Natural killer cell (primary cell): ENCODE data around the gene EMC8. TPM values are rescaled to one million over a fixed set of nuclear protein-coding genes. Genes with fewer than 3 reads are reported as not detected.

Experiments used
- ATAC-seq, 3 donors: fragments of 150-1000 bp in 2 of 3; fragments of 200-7000 bp in 1 of 3; cut with Tn5 transposase; 1 replicate in 1 of 3; 2 replicates in 2 of 3; pipeline ENCODE4 v1.10.0; 2021; ENCODE audit warnings: mild to moderate bottlenecking in 2 of 3, moderate library complexity in 2 of 3
- DNase-seq, 2 donors: peaks; one replicate each; pipeline versions ENCODE4 v3.0.0 to v3.0.0-alpha.2; 2013 to 2021; ENCODE audit warnings: mixed read lengths in 1 of 2
- H3K27ac ChIP-seq: one replicate; pipeline ENCODE4 v1.5.1; 2013; ENCODE audit warnings: mild to moderate bottlenecking, low read length
- H3K27me3 ChIP-seq: one replicate; pipeline ENCODE4 v1.6.1; 2013; ENCODE audit warnings: low read length; ENCODE audit not compliant: control insufficient read depth, insufficient read depth
- H3K36me3 ChIP-seq: one replicate; pipeline ENCODE4 v1.6.1; 2013; ENCODE audit warnings: low read length; ENCODE audit not compliant: control insufficient read depth, insufficient read depth
- H3K4me1 ChIP-seq: one replicate; pipeline ENCODE4 v1.6.1; 2013; ENCODE audit warnings: low read length; ENCODE audit not compliant: control insufficient read depth, insufficient read depth
- H3K4me3 ChIP-seq: one replicate; pipeline ENCODE4 v1.5.1; 2013; ENCODE audit warnings: low read length
- H3K9me3 ChIP-seq: one replicate; pipeline ENCODE4 v1.6.1; 2013; ENCODE audit warnings: low read length; ENCODE audit not compliant: control insufficient read depth, insufficient read depth
- H3K27ac Mint-ChIP-seq, 2 donors: one replicate each; pipeline ENCODE4 v1.8.0; 2022; ENCODE audit warnings: mild to moderate bottlenecking in 2 of 2, mixed read lengths in 2 of 2, moderate library complexity in 1 of 2
- H3K27me3 Mint-ChIP-seq, 2 donors: one replicate each; pipeline ENCODE4 v1.8.0; 2022; ENCODE audit warnings: low read depth in 2 of 2, mixed read lengths in 2 of 2
- H3K36me3 Mint-ChIP-seq: one replicate; pipeline ENCODE4 v1.8.0; 2022; ENCODE audit warnings: mixed read lengths
- H3K4me1 Mint-ChIP-seq, 2 donors: one replicate each; pipeline ENCODE4 v1.8.0; 2022; ENCODE audit warnings: mixed read lengths in 2 of 2
- H3K4me3 Mint-ChIP-seq: one replicate; pipeline ENCODE4 v1.8.0; 2022; ENCODE audit warnings: mild to moderate bottlenecking, moderate library complexity, mixed read lengths
- H3K9me3 Mint-ChIP-seq, 2 donors: one replicate each; pipeline ENCODE4 v1.8.0; 2022; ENCODE audit warnings: mixed read lengths in 2 of 2
- WGBS: methylation state at CpG from one replicate; pipeline ENCODE4 v1.1.7; 2013; ENCODE audit warnings: missing lambda C conversion rate; ENCODE audit not compliant: insufficient coverage; 5-methylcytosine and 5-hydroxymethylcytosine counted together
- intact Hi-C: fragments of 100-400 bp; cut with micrococcal nuclease; formaldehyde crosslinking; loops from one replicate; pipeline ENCODE4 v1.14.2; 2022
- total RNA-seq, 4 donors: library from RNA; stranded (reverse); fragments of 120-200 nt in 1 of 4; gene quantifications; one replicate each; pipeline versions ENCODE4 v1.2.3 to v1.2.4, GENCODE V29; 2013 to 2022
- TF ChIP-seq, protein P1 (sequence below): fragments of 200-600 bp; IDR thresholded peaks from one replicate; pipeline ENCODE4 v1.8.0; 2022; ENCODE audit warnings: antibody characterized with exemption

Gene EMC8
- total RNA-seq, 3 donors from 2014 or later (not counting 1 experiment from before 2014, with no cell fraction given): 21.2 to 26.4 (median 24.1) TPM

DNA sequence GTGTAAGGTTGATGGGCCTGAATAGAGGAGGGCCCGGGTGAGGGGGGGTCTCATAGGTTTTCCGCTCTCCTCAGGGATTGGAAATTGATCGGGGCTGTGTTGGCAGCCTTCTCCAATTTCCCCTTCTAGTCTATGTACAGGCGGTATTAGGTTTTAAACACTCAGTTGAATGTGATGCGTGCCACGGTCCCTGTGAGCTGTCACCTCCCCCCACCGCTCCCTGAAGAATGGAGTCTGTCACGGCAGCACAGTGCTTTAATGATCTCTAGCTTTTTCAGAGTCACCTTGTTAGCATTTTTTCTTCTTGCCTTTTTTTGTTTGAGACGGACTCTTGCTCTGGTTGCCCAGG lies 951 bp upstream of the EMC8 start:
- peaks cover 14% of the 10 kb centered on the region for H3K36me3 Mint-ChIP-seq
- H3K4me3 Mint-ChIP-seq: peak overlapping the region; percentile 89
- WGBS: 27% methylated on average over 9 of the region's 9 CpGs
- H3K27me3 Mint-ChIP-seq: no peaks in the 10 kb centered on the region
- Histone ChIP-seq H3K4me3 (peak overlapping the region; percentile 81), H3K4me1 (peaks cover 20% of the 10 kb centered on the region), H3K9me3 (no peaks in the 10 kb centered on the region), H3K27ac (peak overlapping the region; percentile 67), H3K27me3 (no peaks in the 10 kb centered on the region), H3K36me3 (peaks cover 40% of the 10 kb centered on the region)
- peak overlapping the region; percentile 91 to 97 for H3K27ac Mint-ChIP-seq
- no peaks in the 10 kb centered on the region for H3K9me3 Mint-ChIP-seq
- intact Hi-C loops: no loop called here
- TF ChIP-seq, protein P1, sequence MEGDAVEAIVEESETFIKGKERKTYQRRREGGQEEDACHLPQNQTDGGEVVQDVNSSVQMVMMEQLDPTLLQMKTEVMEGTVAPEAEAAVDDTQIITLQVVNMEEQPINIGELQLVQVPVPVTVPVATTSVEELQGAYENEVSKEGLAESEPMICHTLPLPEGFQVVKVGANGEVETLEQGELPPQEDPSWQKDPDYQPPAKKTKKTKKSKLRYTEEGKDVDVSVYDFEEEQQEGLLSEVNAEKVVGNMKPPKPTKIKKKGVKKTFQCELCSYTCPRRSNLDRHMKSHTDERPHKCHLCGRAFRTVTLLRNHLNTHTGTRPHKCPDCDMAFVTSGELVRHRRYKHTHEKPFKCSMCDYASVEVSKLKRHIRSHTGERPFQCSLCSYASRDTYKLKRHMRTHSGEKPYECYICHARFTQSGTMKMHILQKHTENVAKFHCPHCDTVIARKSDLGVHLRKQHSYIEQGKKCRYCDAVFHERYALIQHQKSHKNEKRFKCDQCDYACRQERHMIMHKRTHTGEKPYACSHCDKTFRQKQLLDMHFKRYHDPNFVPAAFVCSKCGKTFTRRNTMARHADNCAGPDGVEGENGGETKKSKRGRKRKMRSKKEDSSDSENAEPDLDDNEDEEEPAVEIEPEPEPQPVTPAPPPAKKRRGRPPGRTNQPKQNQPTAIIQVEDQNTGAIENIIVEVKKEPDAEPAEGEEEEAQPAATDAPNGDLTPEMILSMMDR: no peak
- DNase-seq: peak in 1 of 2 donors; percentile 82
- H3K4me1 Mint-ChIP-seq: peaks cover 47 to 59% of the 10 kb centered on the region in 2 donors
- ATAC-seq: peak; percentile 26 to 57 (median 54)

DNA sequence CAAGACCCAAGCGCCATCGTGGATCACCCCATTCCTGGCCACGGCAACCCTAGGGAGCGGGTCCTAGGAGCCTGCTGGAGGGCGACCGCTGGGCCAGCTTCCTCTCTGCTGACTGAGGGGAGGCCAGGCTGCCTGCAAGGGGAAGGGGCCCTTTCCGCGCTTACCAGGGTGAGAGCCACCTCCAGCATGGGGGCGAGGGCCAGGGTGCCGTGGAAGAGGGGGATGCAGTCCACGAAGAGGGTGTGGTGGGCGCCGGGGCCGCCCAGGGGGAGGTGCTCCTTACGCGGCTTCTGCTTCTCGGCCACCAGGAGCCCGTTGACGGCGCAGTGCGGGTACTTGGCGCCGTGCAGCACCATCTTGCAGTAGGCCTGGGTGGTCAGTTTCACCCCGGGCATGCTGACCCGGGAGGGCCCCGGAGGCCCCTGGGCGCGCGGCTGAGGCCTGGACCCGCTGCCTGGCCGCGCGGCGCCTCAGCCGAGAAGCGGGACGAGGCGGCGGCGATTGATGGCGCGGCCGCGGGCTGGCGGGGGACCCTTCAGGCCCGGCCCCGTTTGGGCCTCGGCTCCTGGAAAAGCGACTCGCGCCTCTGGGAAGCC lies 345 bp downstream of the EMC8 start:
- Histone ChIP-seq H3K4me1 (peaks cover 20% of the 10 kb centered on the region), H3K36me3 (peaks cover 37% of the 10 kb centered on the region), H3K27me3 (no peaks in the 10 kb centered on the region), H3K4me3 (peak overlapping the region; percentile 81), H3K27ac (peak overlapping the region; percentile 24), H3K9me3 (no peaks in the 10 kb centered on the region)
- H3K9me3 Mint-ChIP-seq: no peaks in the 10 kb centered on the region
- DNase-seq (peak; percentile 45 to 52), ATAC-seq (peak; percentile 25 to 42 (median 26))
- no peaks in the 10 kb centered on the region for H3K27me3 Mint-ChIP-seq
- H3K27ac Mint-ChIP-seq: peak overlapping the region; percentile 91 to 97
- peak overlapping the region; percentile 92 for H3K4me3 Mint-ChIP-seq
- under 1% methylated on average over 51 of the region's 51 CpGs for WGBS
- TF ChIP-seq, protein P1: no peak
- H3K36me3 Mint-ChIP-seq: peaks cover 14% of the 10 kb centered on the region
- intact Hi-C loops: no loop called here
- H3K4me1 Mint-ChIP-seq: peaks cover 46 to 65% of the 10 kb centered on the region in 2 donors

DNA sequence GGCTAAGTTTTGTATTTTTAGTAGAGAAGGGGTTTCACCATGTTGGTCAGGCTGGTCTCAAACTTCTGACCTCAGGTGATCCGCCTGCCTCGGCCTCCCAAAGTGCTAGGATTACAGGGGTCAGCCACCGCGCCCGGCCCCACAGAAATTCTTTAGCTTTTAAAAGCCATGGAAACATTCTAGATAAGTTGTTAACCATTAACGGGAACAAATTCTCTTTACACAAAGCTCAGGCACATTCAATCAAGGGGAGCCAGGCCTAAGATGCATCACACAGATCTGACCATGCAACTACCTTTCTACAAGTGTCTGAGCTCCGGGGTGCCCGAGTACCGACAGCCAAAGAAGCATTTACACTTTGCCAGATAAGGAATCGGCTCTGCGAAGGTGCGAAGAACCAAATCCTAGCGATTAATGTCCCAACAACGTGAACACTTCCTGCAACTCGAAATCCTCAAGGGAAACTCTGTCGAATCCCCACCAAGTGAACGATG lies 1.0 kb downstream of the EMC8 start:
- WGBS: 35% methylated on average over 17 of the region's 17 CpGs
- Mint-ChIP-seq H3K9me3 (no peaks in the 10 kb centered on the region), H3K4me3 (peak overlapping the region; percentile 88), H3K27ac (peak overlapping the region; percentile 91 to 97), H3K4me1 (peaks cover 42 to 61% of the 10 kb centered on the region in 2 donors), H3K27me3 (no peaks in the 10 kb centered on the region), H3K36me3 (peaks cover 14% of the 10 kb centered on the region)
- H3K36me3 ChIP-seq: peaks cover 36% of the 10 kb centered on the region
- peaks cover 20% of the 10 kb centered on the region for H3K4me1 ChIP-seq
- TF ChIP-seq, protein P1: no peak
- H3K27ac ChIP-seq: no peak overlapping the region
- no peaks in the 10 kb centered on the region for H3K27me3 ChIP-seq
- DNase-seq (no peak), ATAC-seq (no peak)
- no peaks in the 10 kb centered on the region for H3K9me3 ChIP-seq
- intact Hi-C loops: no loop called here
- H3K4me3 ChIP-seq: peak overlapping the region; percentile 81

DNA sequence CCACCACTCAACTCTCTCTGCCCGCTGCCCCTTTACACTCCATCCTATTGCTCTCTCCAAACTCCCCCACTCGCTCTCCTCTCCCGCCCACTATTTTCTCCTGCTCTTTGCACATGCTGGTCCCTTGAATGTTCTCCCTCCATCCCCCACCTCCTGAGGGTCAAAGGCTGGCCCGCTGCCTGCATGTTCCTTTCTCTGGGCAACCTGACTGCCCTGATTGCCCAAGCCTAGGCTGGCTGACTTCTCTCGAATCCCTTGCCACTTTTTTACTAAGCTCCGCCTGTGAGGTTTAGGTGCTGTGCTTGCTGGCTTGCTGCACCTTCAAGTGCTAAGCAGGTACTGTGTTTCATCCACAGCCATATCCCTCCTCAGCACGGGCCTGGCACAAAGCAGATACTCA lies 2.7 kb downstream of the EMC8 start:
- Mint-ChIP-seq H3K36me3 (no peaks in the 10 kb centered on the region), H3K4me1 (peaks cover 40 to 59% of the 10 kb centered on the region in 2 donors), H3K27me3 (no peaks in the 10 kb centered on the region), H3K9me3 (no peaks in the 10 kb centered on the region), H3K4me3 (no peak overlapping the region), H3K27ac (peak overlapping the region in 1 of 2 donors; percentile 52)
- Histone ChIP-seq H3K4me3 (no peak overlapping the region), H3K9me3 (no peaks in the 10 kb centered on the region), H3K36me3 (peaks cover 31% of the 10 kb centered on the region), H3K27me3 (no peaks in the 10 kb centered on the region), H3K27ac (no peak overlapping the region), H3K4me1 (peaks cover 20% of the 10 kb centered on the region)
- ATAC-seq (no peak), DNase-seq (no peak)
- intact Hi-C loops: no loop called here
- TF ChIP-seq, protein P1: no peak
- WGBS: 95% methylated on average over 7 of the region's 7 CpGs
